Measurements from ENCODE around the gene KCNG1. TPM values are rescaled to one million over a fixed set of nuclear protein-coding genes. Genes with fewer than 3 reads are reported as not detected.
A peak's percentile ranks its signal among the peaks of the same experiment; 100 is the strongest.

KCNG1 gene
- total RNA-seq, 2 donors from 2014 or later: 0.70 to 2.3 TPM

- no peaks in the 10 kb centered on the region for H3K4me1 ChIP-seq
- H3K27ac ChIP-seq: no peak overlapping the region
- no peak for DNase-seq (ENCODE audit: low spot score)
- no peaks in the 10 kb centered on the region for H3K36me3 ChIP-seq
- TF ChIP-seq, protein P1, sequence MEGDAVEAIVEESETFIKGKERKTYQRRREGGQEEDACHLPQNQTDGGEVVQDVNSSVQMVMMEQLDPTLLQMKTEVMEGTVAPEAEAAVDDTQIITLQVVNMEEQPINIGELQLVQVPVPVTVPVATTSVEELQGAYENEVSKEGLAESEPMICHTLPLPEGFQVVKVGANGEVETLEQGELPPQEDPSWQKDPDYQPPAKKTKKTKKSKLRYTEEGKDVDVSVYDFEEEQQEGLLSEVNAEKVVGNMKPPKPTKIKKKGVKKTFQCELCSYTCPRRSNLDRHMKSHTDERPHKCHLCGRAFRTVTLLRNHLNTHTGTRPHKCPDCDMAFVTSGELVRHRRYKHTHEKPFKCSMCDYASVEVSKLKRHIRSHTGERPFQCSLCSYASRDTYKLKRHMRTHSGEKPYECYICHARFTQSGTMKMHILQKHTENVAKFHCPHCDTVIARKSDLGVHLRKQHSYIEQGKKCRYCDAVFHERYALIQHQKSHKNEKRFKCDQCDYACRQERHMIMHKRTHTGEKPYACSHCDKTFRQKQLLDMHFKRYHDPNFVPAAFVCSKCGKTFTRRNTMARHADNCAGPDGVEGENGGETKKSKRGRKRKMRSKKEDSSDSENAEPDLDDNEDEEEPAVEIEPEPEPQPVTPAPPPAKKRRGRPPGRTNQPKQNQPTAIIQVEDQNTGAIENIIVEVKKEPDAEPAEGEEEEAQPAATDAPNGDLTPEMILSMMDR (IDR thresholded peaks at IDR 0.05): no peak
- H3K9me3 ChIP-seq: no peaks in the 10 kb centered on the region
- no peak overlapping the region for H3K4me3 ChIP-seq
- H3K27me3 ChIP-seq: no peaks in the 10 kb centered on the region
Observed at GRCh38 chr20:50967586-50967985, 55.3 kb downstream of the KCNG1 start.

DNA sequence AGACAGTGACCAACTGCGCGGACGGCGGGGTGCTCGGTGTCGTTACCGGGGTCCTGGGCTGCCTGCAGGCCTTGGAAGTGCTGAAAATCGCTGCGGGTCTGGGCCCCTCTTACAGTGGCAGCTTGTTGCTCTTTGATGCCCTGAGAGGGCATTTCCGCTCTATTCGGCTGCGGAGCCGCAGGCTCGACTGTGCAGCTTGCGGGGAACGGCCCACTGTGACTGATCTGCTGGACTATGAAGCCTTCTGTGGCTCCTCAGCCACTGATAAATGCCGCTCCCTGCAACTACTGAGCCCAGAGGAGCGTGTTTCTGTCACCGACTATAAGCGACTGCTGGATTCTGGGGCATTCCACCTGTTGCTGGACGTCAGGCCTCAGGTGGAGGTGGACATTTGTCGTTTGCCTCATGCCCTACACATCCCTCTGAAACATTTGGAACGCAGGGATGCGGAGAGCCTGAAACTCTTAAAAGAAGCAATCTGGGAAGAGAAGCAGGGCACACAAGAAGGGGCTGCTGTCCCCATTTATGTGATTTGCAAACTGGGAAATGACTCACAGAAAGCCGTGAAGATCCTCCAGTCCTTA, 63.3 kb downstream of the KCNG1 start:
- TF ChIP-seq, protein P1 (IDR thresholded peaks at IDR 0.05): no peak
- Histone ChIP-seq H3K9me3 (no peaks in the 10 kb centered on the region), H3K27me3 (no peaks in the 10 kb centered on the region), H3K27ac (no peak overlapping the region), H3K36me3 (peaks cover 2% of the 10 kb centered on the region), H3K4me3 (peak overlapping the region; percentile 96 to 99), H3K4me1 (peaks cover 0 to 46% of the 10 kb centered on the region in 2 donors)
- DNase-seq (ENCODE audit: low spot score): no peak

DNA sequence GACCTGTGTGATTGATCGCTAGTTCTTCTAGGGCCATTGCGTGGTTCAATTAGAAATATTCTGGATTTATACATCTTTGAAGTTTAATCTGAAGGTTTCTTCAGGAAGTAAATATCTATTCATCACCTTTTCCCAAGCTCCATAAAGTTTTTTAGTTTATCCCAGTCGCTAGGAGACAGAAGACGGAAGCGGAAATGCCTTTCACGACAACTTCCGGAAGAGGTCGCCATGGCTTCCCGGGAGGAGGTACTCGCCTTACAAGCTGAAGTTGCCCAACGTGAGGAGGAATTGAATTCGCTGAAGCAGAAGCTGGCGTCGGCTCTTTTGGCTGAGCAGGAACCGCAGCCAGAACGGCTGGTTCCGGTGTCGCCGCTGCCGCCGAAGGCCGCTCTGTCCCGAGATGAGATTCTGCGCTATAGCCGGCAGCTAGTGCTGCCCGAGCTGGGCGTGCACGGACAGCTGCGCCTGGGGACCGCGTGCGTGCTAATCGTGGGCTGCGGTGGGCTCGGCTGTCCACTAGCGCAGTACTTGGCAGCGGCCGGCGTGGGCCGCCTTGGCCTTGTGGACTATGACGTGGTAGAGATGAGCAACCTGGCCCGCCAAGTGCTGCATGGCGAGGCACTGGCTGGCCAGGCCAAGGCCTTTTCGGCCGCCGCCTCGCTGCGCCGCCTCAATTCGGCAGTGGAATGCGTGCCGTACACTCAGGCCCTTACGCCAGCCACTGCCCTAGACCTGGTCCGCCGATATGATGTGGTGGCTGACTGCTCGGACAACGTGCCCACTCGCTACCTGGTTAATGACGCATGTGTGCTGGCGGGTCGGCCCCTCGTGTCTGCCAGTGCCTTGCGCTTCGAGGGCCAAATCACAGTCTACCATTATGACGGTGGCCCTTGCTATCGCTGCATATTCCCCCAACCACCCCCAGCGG, 64.0 kb downstream of the KCNG1 start, which contains the start of gene MOCS3:
Gene MOCS3 (plus strand): TSS at position 204 of the 928 bp plus-strand sequence. CDS start 25 bp downstream, at position 229.
- Histone ChIP-seq H3K4me1 (peaks cover 0 to 46% of the 10 kb centered on the region in 2 donors), H3K27ac (peak within 1 kb of the TSS; percentile 89 to 91)

DNA sequence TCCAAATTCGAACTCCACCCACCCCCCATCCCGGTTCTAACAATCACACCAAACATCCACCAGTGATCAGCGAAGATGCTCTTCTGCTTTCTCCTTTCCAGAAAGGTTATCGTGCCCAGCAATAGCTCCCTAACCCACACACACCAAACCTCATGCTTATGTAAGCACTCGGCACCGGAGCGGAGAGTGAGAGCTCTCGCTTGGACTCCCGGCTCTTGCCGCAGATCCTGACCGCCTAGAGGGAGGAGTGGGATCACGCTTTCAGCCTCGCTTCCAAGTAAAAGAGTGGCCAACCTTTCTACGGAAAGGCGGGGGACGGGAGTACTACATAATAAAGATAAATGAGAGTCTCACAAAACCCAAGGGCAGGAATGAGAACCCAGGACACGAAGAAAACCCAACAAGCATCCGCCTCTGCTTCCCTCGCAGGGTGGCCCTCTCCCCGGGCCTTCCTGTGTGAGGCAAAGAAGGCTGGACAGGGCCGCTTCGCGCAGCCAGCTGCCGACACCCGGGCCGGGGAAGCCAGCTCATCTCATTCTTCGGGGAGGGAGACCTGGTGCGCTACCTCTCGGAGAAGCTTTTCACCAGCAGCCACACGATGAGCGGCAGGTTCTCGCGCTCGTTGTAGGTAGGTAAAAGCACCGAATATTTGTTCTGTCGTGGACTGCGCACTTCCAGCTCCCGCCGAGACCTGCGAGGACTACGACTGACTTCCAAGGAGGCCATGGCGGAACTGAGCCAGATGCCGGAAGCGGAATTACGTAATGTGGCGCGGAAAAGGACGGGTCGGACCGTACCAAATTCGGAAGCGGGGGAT, 64.9 kb downstream of the KCNG1 start, which contains the start of gene DPM1:
Gene DPM1 (minus strand): TSS at position 735 of the 817 bp plus-strand sequence. CDS start 9 bp downstream, at position 726.
- TF ChIP-seq, protein P1 (IDR thresholded peaks at IDR 0.05): peak in 1 of 2 donors; percentile 8
- Histone ChIP-seq H3K9me3 (no peaks in the 10 kb centered on the region), H3K27me3 (no peaks in the 10 kb centered on the region), H3K4me3 (peak within 1 kb of the TSS; percentile 96 to 99), H3K4me1 (peaks cover 0 to 46% of the 10 kb centered on the region in 2 donors), H3K27ac (peak within 1 kb of the TSS; percentile 89 to 91), H3K36me3 (peaks cover 16% of the 10 kb centered on the region)
- DNase-seq (ENCODE audit: low spot score): peak; percentile 90

More for the DNA sequence above, 64.0 kb downstream of the KCNG1 start, which contains the start of gene MOCS3:
- DNase-seq (ENCODE audit: low spot score): peak; percentile 88
- TF ChIP-seq, protein P1 (IDR thresholded peaks at IDR 0.05): no peak
- Histone ChIP-seq H3K36me3 (peaks cover 10% of the 10 kb centered on the region), H3K27me3 (no peaks in the 10 kb centered on the region), H3K9me3 (no peaks in the 10 kb centered on the region), H3K4me3 (peak within 1 kb of the TSS; percentile 96 to 99)

DNA sequence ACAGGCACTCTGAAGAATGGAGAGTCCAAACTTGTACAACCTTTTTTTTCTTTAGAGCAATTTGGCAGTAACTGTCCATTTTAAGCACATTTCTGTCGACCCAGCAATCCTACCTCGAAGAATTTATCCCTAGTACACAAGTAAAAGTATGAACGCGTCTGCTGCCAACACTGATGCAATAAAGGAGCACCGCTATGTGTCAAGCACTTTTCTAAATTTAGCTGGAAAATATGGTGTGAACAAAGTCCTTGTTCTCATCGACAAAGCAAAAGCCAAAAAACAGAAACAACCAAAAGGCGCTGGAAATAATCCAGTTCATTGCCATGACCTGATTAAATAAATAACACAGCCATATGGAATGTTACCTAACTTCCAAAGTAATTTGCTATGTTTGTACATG, 65.6 kb downstream of the KCNG1 start:
- Histone ChIP-seq H3K9me3 (no peaks in the 10 kb centered on the region), H3K36me3 (peaks cover 16% of the 10 kb centered on the region), H3K4me1 (peaks cover 0 to 46% of the 10 kb centered on the region in 2 donors), H3K27me3 (no peaks in the 10 kb centered on the region), H3K4me3 (peak overlapping the region; percentile 96 to 99), H3K27ac (no peak overlapping the region)
- DNase-seq (ENCODE audit: low spot score): no peak
- TF ChIP-seq, protein P1 (IDR thresholded peaks at IDR 0.05): no peak

All from right atrium auricular region (tissue), 2 donors.